GM18505 (cell line): ENCODE data around the gene SH3GLB2.
"Not testable (repeated sequence)": the region's sequence is repeated elsewhere in the genome, so short reads cannot be mapped to it uniquely, and the experiment has no call there.

Source experiments
- ATAC-seq: cut with Tn5 transposase; IDR thresholded peaks from one replicate; pipeline ENCODE4 v1.9.1; 2021; ENCODE audit not compliant: unreplicated experiment
- POLR2A ChIP-seq: IDR thresholded peaks from 4 replicates; pipeline ENCODE4 v1.6.1; 2011; ENCODE audit warnings: borderline replicate concordance; ENCODE audit not compliant: insufficient read depth, insufficient read length; ENCODE audit errors: extremely low read depth

SH3GLB2 gene

GRCh38 chr9:128972956-128973355 is 55.2 kb downstream of the SH3GLB2 start:
- no peak for TF ChIP-seq POLR2A
- no peak for ATAC-seq

- TF ChIP-seq POLR2A, result no peak
- ATAC-seq, result no peak
Observed at GRCh38 chr9:128969491-128969890, 58.6 kb downstream of the SH3GLB2 start.

GRCh38 chr9:128961403-128961802 is 66.7 kb downstream of the SH3GLB2 start:
- not testable (repeated sequence) for ATAC-seq
